ENCODE data around the gene TECPR2.

The TECPR2 gene

DNA sequence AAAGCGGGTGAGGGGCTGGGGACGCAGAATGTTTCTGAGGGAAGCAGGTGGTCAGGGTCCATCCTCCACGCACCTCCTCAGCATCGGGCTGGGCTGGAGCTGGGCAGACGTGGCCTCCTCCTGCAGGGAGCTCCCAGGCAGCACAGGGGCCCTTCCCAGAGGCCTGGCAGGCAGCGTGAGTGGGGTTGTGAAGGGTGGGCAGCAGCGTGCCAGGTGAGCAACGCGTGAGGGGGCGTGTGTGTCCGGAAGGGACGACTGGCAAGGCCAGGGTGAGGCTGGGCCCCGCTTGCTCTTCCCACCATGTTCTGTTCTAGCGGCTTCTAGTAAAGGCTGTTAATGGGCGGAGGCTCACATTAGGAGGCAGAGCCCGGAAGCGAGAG lies 129.8 kb downstream of the TECPR2 start:
- in situ Hi-C loops (cut with HindIII; ENCODE audit: low sequenced_read_pairs) = no loop called here

DNA sequence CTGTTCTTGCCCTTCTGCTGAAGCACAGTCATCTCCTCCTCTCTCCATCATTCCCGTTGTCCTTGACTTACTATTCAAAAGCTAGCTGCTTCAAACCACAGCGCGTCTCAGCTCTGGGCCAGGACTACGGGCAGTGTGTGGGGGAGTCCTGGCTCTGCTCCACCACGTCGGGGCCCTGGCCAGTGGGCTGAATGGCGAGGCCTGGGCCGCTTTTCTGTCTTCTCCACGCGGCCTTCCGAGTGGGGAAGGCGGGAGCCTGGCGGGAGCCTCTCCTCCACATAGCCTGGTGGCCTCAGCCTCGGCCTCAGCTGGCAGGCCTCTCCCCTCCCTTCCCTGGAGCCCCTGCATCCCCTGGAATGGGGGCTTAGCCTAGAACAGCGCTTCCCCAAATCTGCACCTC lies 130.4 kb downstream of the TECPR2 start:
- in situ Hi-C loops (cut with HindIII; ENCODE audit: low sequenced_read_pairs) = no loop called here

DNA sequence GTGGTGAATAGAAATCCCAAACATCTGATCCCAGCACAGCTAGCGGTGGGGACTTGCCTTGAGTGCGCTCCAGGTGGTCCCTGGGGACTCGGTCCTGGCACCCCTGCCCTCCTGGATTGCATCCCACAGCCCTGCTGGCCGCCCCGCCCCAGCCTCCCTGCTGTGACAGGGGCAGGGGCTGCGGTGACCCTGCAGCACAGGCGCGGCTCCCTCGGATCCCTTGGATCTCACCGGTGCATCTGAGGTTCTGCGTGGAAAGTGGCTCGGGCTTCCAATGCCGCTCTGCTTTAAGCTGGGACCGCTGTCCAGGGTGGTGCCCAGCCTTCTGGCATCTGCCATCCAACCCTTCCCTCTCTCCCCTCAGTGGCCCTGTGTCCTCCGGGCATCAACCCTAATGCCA lies 130.8 kb downstream of the TECPR2 start:
- in situ Hi-C loops (cut with HindIII; ENCODE audit: low sequenced_read_pairs) = no loop called here

DNA sequence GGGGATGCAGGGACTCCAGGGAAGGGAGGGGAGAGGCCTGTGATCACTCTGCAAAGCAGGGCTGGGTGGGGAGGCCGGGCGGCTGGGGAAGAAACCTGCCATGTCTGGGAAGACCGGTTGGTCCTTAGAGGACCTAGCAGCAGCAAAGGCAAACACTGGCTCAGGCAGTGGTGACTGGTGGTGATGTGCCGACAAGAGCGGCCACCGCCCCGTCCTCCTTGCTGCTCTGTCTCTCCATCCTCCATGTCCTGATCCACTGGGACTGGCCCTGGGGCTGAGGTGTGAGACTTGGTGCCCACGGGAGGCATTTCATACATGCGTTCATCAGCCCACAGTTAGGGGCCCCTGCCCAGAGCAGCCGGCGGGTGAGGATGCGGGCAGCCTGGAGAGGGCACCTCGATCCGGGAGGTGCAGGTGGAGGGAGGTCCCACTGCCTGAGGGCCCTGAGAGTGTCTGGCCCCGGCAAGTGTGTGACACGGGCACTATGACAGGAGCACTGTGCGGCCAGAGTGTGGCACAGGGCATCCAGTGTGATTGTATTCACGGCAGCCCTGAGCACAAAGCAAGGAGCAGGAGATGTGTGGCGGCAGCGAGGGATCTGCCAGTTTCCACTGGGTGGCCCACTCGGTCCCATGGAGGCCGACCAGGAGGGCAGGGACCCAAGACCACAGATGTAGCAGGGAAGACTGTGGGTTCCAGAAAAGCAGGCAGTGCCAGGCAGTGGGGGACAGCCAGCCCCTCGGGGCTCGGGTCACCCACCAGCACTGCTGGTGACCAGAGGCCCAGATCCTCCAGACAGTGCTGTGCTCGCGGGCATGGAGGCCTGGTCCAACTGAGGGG lies 133.0 kb downstream of the TECPR2 start:
- in situ Hi-C loops (cut with HindIII; ENCODE audit: low sequenced_read_pairs) = no loop called here

DNA sequence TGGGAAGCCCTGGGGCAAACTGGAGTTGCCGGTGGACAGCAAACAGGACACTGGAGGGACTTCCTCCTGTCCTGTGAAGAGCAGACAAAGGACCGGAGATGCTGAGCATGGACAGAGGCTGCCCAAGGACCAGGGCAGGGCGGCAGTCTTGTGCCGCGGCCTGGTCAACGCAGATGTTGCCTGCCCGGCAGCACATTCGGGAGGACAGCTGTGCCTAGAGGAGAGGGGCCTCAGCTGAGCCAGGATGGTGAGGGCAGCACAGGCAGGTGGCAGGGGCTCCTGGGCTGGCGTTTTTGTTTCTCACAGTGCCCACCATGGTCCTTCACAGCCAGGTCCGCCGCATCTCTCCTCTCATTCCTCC lies 133.6 kb downstream of the TECPR2 start:
- in situ Hi-C loops (cut with HindIII; ENCODE audit: low sequenced_read_pairs) = no loop called here

DNA sequence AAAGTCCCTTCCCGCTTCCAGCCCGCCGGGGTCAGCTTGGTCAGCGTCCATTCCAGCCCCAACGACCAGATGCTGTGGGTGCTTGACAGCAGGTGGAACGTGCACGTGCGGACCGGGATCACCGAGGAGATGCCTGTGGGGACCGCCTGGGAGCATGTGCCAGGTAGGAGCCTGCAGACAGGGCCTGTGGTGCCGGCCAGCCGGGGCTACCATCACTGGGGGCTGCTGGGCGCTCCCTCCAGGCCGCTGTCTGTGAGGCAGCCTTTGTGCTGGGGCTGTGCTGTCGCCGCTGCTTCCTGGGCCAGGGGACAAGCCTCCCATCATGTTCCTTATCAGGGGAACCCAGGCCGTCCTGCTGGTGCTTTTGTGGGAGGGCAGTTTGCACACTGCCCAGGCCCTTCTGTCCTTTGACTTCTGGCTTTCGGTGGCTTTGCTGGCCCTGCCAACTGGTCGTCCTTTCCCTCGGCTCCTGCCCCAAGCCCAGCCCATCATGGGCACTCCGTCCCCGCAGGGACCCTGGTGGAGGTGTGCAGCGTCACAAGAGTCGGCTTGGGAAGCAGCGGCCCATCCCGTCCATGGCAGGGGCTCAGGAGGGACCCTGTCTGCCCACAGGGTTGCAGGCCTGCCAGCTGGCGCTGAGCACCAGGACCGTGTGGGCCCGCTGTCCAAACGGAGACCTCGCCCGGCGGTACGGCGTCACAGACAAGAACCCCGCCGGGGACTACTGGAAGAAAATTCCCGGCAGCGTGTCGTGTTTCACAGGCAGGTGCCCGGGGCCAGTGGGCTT lies 134.4 kb downstream of the TECPR2 start:
- in situ Hi-C loops (cut with HindIII; ENCODE audit: low sequenced_read_pairs) = no loop called here

DNA sequence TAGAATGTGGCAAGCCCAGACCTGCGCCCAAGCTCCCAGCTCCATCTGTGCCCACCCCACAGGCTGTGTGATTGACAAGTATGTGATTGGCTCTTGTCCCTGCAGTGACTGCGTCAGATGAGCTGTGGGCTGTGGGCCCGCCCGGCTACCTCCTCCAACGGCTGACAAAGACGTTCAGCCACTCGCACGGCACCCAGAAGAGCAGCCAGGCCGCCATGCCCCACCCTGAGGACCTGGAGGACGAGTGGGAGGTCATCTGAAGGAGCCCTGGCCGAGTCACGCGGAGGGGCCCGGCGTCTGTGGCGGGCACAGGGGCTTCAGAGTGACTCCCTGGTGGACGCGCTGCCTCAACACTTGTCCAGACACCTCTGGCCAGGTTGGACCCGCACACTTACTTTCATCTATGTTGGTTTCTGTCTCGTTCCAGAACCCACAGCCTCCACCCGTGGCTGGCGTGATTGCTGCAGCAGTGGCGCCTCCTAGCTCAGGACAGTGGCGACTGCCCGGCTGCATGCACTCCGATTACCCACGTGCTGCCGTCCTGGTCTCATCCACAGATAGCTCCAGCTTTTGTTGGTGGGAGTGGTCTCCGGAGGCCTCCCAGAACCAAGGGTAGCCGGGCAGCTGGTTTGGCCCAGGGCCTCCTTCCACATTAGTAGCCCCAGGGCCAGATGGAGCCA lies 135.4 kb downstream of the TECPR2 start:
- in situ Hi-C loops (cut with HindIII; ENCODE audit: low sequenced_read_pairs) = no loop called here

DNA sequence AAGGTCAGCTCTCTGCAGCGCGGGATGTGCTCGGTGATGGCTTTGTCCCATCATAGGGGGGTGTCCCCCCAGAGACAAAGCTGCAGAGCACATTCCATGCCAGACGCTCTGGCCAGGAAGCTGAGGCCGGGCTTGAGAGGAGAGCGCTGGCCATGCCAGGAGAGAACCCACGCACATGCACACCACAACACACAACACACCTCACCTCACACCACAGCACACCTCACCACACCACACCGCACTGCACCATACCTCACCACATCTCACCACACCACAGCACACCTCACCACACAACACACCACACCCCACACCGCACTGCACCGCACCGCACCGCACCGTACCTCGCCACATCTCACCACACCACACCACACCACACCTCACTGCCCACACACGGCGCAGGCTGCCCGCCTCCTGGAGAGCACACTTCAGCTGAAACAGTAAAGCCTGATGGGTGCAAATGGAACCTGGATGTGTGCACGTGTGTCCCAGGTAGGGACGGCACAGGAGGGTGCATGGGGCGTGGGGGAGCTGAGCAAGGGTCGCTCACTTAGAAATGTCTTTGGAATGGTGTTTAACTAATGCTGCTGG lies 136.0 kb downstream of the TECPR2 start:
- in situ Hi-C loops (cut with HindIII; ENCODE audit: low sequenced_read_pairs) = no loop called here

DNA sequence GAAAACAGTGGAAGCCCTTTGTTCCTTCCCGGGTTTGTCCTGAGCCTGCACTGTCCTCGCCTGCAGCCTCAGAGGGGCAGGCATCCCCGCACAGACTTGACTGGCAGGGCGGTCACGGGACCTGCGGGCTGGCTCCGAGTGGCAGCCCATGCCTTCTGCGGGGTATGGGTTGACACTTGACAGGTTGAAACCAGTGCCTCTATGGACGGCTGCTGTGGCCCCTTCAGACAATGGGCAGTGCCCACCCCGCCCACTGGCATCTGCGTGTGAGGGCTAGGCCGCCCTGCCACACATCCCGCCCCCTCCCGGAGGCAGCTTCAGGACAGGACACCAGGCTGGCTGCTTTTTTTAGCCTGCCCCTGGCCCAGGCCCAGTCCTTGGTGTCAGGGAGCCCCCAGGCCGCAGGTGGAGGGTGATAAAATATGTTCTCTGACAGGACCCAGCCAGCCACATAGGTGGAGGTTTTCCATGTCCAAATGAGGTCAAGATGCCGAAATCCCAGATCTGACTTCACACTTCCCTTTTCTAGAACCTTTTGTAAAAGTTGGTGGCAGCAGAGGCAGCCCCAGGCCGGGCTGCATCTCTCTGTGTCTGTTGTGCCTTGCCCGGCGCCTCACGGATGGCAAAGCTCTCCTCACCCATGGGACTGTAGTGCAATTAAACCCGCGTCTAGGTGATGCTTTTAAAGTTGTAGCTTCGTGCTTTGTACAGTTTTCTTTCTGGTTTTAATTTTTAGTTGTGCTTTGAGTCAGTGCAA lies 136.8 kb downstream of the TECPR2 start:
- in situ Hi-C loops (cut with HindIII; ENCODE audit: low sequenced_read_pairs) = no loop called here

DNA sequence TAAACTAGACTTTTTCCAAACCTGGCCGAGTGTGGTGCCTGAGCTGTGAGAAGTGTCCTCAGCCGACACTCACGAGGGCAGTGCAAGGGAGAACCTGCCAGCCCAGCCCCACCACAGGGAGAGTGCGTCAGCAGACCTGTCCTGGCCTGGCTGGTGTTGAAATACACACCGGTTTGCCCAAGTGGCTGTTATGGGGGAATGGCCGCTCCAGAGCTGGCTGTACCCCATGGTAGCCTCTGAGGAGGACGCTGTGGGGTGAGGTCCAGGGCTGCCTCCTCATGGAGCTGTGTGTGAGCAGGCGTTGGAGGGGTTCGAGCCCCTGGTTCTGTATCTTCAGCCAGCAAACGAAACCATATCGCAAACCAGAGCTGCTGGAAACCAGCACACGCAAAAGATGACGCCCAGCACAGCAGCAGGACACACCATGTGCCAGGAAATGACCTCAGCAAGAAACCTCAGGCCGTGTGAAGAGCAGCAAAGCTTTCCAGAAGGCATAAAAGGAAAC lies 137.5 kb downstream of the TECPR2 start:
- in situ Hi-C loops (cut with HindIII; ENCODE audit: low sequenced_read_pairs) = no loop called here

DNA sequence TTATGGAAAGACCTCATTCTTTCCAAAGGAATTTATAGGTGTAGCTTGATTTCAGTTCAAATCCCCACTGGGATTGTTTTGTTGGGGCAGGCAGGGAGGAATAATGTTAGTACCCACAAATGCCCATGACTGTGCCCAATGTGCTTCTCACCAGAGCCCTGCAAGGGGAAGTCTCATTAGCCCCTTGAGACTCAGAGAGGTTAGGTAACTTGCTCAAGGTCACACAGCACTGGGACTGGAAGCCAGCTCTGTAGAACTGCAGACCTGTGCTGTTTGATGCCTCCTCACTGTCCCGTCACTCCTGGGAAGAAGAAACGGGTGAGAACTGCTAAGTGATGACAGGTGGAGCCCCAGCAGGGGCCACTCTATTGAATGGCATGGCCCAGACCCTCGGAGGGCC lies 138.0 kb downstream of the TECPR2 start:
- in situ Hi-C loops (cut with HindIII; ENCODE audit: low sequenced_read_pairs) = no loop called here

DNA sequence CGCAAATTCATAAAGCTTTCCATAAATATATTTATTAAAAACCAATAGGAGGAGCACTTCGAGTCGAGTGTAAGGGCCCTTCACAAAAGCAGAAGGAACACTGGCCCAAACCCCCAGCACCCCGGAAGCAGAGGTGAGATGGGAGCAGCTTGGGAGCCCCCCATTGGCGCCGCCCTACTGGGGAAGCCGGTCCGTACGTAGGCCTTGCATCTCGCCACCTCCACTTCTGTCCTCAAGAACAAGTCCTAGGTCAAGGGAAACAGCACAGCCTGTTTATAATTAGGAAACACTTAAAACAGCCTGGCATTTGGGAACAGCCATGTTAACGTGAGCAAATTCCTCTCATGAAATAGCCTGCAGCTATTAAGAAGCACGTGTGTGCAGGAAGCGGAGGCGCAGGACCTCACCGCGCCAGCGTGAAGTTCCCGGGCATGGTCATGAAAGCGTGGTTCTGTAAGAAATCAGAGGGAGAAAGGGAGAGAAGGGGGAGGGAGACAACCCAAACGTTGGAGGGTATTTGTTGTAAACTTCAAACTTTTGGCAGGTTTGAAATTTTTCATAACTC lies 139.1 kb downstream of the TECPR2 start:
- in situ Hi-C loops (cut with HindIII; ENCODE audit: low sequenced_read_pairs) = no loop called here

DNA sequence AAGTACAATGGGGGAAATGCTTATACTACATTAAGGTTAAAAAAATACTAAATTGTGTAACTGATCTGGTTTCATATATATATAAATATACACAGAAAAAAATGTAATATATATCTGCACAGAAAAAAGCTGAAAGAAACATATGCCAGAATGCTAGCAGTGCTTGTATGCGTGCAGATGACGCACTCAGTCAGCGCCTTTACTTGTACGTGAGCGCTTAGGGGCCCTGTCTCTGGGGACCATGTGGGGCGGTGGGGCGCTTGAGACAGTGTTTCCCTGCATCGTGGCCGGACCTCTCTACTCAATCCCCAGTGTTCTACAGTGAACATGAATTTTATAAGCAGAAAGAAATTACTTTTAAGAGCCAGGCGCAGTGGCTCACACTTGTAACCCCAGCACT lies 139.8 kb downstream of the TECPR2 start:
- in situ Hi-C loops (cut with HindIII; ENCODE audit: low sequenced_read_pairs) = no loop called here

DNA sequence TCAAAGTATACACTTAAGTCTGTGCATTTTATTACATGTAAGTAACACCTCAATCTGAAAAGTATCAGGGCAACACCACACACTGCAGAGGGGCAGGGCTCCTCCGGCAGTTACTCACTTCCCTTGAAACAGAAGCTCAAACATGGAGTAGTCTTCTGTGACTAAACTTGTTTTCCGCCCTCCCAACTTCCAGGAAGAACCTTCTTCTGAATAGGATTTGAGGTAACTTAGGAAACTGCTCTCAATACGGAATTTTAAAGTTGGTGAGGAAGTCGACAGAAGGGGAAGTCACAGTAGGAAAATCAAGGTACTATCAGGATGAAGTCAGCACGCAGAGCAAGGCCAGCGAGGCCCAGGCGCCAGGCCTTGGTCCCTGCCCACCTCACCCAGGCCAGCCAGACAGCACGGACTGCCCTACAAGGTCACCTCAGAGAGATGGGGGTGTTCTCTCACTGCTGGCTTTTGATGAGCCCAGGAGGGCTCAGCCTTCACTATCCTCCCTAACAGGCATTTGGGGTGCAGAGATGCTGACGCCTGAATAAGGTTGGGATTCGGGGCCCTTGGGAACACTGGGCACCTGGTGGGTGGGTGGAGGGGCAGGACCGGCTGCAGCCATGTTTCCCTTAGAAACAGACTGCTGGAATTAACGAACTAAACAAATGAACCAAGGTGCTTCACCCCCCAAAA lies 141.0 kb downstream of the TECPR2 start:
- in situ Hi-C loops (cut with HindIII; ENCODE audit: low sequenced_read_pairs) = no loop called here

DNA sequence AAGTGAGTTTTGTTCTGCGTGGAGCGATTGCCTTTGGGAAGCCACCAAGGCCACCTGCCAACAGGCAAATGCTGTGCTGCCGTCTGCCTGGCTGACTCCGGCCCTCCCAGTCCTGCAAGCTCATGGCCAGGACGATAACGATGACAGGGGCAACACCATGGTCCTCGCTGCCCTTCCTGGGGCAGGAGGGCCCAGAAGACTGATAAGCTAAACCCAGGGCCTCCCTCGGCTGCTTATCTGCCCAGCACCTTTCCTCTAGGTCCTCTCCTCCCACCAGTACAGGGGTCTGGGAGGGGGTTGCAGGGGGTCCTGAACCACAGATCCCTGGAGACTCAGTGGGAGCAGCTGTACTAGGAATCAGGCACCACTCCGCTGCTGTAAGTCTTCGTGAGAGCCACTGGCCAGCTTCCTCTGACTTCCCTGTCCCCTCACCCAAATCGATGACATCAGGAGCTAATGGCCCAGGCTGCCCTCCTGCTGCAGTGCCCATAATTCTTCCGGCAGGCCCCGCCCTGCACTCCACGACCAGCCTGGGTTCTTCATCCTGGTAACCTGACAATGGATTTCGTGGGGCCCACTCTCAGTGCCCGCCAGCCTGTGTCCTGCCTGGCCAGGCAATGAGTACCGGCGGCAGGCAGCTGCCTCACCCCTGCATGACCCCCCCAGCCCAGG lies 141.7 kb downstream of the TECPR2 start:
- in situ Hi-C loops (cut with HindIII; ENCODE audit: low sequenced_read_pairs) = no loop called here

DNA sequence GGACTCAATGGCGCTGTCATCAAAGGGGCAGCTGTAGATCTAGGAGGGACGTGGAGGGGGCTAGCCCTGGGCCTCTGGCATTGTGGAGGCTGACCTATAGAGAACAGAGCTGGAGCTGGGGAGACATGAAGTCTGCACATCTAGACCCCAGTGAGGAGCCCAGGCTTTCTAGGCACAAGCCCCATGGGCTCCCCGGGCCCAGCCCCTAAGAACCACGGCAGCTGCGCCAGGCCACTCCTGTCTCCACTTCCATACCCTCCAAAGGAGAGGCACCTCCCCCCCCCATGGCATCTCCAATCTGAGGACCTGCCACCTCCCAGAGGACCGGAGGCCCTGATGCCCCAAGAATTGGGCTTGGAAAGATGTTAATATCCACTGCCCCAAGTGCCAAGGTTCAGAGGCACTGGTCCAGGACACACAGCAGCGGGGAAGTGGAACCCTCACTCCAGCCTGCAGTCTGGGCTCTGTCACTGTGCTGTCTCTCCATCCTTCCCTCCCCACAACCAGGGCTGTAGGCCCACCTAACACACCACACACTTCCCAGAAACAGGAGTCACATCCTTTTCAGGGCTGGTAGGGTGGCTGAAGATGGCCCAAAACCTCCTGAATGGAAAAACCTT lies 142.4 kb downstream of the TECPR2 start:
- in situ Hi-C loops (cut with HindIII; ENCODE audit: low sequenced_read_pairs) = no loop called here

DNA sequence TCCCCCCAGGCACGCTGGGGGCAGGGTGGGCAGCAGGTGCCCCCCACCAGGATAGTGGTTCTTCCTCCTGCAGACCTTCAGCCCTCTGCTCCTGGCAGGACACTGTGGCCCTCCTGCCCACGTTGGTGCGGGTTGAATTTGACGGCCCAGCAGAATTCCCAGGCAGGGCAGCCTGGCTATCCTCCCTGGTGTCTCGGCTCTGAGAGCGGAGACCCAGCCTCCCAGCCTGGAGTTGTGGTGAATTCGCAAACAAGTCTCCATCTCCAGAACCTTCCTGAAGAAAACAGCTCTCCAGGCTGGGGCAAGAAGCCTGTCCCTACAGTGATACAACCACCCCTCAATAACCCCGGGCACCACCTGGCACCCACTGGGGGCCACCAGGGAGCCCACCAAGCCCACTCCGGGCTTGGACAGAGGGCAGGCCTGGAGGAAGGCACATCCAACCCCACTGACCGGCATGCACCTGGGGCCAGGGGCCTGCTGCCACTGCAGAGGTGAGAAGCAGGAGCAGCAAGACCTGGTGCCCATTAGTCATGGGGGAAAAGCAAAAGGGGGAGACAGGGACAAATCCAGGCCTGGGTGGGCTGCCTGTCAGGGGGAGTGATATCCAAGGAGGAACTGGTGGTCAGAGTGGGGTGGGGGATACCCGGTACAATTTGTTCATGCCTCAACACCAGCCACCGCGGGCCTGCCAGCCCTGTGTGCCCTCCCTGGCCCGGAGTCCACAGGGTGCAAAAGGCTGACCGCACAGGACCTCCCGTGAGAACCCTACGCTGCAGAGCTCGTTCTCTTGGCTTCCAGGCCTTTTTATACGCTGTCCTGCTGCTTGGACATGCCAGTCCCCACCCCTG lies 143.3 kb downstream of the TECPR2 start:
- in situ Hi-C loops (cut with HindIII; ENCODE audit: low sequenced_read_pairs) = no loop called here

DNA sequence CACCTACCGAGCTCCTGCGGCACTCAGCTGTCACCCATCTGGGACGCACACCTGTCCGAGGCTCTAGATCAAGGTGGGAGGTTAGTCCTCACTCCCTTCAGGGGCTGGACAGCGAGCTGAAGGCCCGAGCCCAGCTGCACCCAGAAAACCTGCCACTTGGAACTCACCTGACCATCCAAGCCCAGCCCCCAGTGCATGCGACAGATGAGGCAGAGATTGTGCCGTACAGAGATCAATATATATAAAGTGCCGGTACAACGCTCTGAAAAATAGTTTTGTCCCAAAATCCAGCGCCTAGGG lies 143.8 kb downstream of the TECPR2 start:
- in situ Hi-C loops (cut with HindIII; ENCODE audit: low sequenced_read_pairs) = no loop called here
